ENCODE results near the gene PFDN6.

DNA sequence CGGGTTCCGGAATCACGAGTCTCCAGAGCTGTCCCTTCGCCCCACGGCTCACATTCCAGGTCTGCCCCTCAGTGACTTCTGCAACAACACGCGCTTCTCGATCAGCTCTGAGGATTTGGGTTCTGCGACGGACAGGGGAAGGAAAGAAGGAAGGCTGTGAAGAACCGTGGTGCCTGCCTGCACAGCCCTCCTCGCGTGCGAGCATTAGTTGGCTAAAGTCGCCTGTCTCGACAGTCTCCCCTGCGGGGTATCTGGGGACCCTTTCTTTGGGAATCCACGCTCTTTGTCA, 40.8 kb upstream of the PFDN6 start:
- TF ChIP-seq POLR2AphosphoS5 (IDR thresholded peaks at IDR 0.05; ENCODE audit: low read depth) (no peak), EZH2 (IDR thresholded peaks at IDR 0.05; ENCODE audit: low read depth, unreplicated experiment) (no peak), EZH2phosphoT487 (IDR thresholded peaks at IDR 0.05; ENCODE audit: unreplicated experiment) (no peak), STAT1 (IDR thresholded peaks at IDR 0.05; ENCODE audit: unreplicated experiment) (no peak), NANOG (IDR thresholded peaks at IDR 0.05; ENCODE audit: borderline replicate concordance) (no peak), ZNF331 (CRISPR knock-in tag; IDR thresholded peaks at IDR 0.05; ENCODE audit: low read depth) (no peak), JUNB (IDR thresholded peaks at IDR 0.05; ENCODE audit: unreplicated experiment) (no peak)
- TF ChIP-seq, protein P1, sequence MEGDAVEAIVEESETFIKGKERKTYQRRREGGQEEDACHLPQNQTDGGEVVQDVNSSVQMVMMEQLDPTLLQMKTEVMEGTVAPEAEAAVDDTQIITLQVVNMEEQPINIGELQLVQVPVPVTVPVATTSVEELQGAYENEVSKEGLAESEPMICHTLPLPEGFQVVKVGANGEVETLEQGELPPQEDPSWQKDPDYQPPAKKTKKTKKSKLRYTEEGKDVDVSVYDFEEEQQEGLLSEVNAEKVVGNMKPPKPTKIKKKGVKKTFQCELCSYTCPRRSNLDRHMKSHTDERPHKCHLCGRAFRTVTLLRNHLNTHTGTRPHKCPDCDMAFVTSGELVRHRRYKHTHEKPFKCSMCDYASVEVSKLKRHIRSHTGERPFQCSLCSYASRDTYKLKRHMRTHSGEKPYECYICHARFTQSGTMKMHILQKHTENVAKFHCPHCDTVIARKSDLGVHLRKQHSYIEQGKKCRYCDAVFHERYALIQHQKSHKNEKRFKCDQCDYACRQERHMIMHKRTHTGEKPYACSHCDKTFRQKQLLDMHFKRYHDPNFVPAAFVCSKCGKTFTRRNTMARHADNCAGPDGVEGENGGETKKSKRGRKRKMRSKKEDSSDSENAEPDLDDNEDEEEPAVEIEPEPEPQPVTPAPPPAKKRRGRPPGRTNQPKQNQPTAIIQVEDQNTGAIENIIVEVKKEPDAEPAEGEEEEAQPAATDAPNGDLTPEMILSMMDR (conservative IDR thresholded peaks at IDR 0.05; ENCODE audit: low read depth in 2 of 2): peak in 1 of 2 experiments; percentile 15; a peak in 1 of 4 replicates
- TF ChIP-seq, protein P2, sequence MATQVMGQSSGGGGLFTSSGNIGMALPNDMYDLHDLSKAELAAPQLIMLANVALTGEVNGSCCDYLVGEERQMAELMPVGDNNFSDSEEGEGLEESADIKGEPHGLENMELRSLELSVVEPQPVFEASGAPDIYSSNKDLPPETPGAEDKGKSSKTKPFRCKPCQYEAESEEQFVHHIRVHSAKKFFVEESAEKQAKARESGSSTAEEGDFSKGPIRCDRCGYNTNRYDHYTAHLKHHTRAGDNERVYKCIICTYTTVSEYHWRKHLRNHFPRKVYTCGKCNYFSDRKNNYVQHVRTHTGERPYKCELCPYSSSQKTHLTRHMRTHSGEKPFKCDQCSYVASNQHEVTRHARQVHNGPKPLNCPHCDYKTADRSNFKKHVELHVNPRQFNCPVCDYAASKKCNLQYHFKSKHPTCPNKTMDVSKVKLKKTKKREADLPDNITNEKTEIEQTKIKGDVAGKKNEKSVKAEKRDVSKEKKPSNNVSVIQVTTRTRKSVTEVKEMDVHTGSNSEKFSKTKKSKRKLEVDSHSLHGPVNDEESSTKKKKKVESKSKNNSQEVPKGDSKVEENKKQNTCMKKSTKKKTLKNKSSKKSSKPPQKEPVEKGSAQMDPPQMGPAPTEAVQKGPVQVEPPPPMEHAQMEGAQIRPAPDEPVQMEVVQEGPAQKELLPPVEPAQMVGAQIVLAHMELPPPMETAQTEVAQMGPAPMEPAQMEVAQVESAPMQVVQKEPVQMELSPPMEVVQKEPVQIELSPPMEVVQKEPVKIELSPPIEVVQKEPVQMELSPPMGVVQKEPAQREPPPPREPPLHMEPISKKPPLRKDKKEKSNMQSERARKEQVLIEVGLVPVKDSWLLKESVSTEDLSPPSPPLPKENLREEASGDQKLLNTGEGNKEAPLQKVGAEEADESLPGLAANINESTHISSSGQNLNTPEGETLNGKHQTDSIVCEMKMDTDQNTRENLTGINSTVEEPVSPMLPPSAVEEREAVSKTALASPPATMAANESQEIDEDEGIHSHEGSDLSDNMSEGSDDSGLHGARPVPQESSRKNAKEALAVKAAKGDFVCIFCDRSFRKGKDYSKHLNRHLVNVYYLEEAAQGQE (IDR thresholded peaks at IDR 0.05; ENCODE audit: unreplicated experiment): no peak
